KMS-11 (cell line): ENCODE measurements around the gene ERGIC3.

Experiments used
- H2AFZ ChIP-seq: fragments of 200-600 bp; sonication (generic); 2 replicates; pipeline ENCODE4 v1.6.1; 2016; ENCODE audit warnings: antibody characterized with exemption, mixed run types, low read depth
- H3K27ac ChIP-seq: fragments of 200-600 bp; sonication (generic); 2 replicates; pipeline ENCODE4 v1.6.1; 2016; ENCODE audit warnings: mild to moderate bottlenecking, mixed run types
- H3K27me3 ChIP-seq: fragments of 200-600 bp; sonication (generic); 2 replicates; pipeline ENCODE4 v1.6.1; 2017; ENCODE audit warnings: mild to moderate bottlenecking, low read depth, mixed run types, moderate library complexity; ENCODE audit not compliant: insufficient read depth
- H3K36me3 ChIP-seq: fragments of 200-600 bp; sonication (generic); 2 replicates; pipeline ENCODE4 v1.6.1; 2017; ENCODE audit warnings: mild to moderate bottlenecking, mixed run types; ENCODE audit not compliant: insufficient read depth
- H3K4me1 ChIP-seq: fragments of 200-600 bp; sonication (generic); 2 replicates; pipeline ENCODE4 v1.6.1; 2016; ENCODE audit warnings: mild to moderate bottlenecking, low read depth, mixed run types; ENCODE audit not compliant: poor library complexity, severe bottlenecking
- H3K4me2 ChIP-seq: fragments of 200-600 bp; sonication (generic); 2 replicates; pipeline ENCODE4 v1.7.0; 2016; ENCODE audit warnings: mild to moderate bottlenecking, mixed run types
- H3K4me3 ChIP-seq: fragments of 200-600 bp; sonication (generic); IDR thresholded peaks from 2 replicates; pipeline ENCODE4 v1.6.1; 2017; ENCODE audit warnings: low read depth, low read length, mixed read lengths; ENCODE audit not compliant: insufficient read depth
- H3K79me2 ChIP-seq: fragments of 200-600 bp; sonication (generic); 2 replicates; pipeline ENCODE4 v1.6.1; 2016; ENCODE audit warnings: low read depth, mixed run types; ENCODE audit not compliant: insufficient read depth
- H3K9ac ChIP-seq: fragments of 200-600 bp; sonication (generic); 2 replicates; pipeline ENCODE4 v1.6.1; 2016; ENCODE audit warnings: mild to moderate bottlenecking, mixed run types
- H4K20me1 ChIP-seq: fragments of 200-600 bp; sonication (generic); 2 replicates; pipeline ENCODE4 v1.6.1; 2016; ENCODE audit warnings: mild to moderate bottlenecking, mixed run types; ENCODE audit not compliant: insufficient read depth
- TF ChIP-seq, protein P1 (sequence below): fragments of 200-600 bp; sonication (generic); conservative IDR thresholded peaks from 2 replicates; pipeline ENCODE4 v1.6.1; 2017; ENCODE audit warnings: low read depth, mild to moderate bottlenecking, antibody characterized with exemption, low read length, moderate library complexity, mixed read lengths

Gene ERGIC3

DNA sequence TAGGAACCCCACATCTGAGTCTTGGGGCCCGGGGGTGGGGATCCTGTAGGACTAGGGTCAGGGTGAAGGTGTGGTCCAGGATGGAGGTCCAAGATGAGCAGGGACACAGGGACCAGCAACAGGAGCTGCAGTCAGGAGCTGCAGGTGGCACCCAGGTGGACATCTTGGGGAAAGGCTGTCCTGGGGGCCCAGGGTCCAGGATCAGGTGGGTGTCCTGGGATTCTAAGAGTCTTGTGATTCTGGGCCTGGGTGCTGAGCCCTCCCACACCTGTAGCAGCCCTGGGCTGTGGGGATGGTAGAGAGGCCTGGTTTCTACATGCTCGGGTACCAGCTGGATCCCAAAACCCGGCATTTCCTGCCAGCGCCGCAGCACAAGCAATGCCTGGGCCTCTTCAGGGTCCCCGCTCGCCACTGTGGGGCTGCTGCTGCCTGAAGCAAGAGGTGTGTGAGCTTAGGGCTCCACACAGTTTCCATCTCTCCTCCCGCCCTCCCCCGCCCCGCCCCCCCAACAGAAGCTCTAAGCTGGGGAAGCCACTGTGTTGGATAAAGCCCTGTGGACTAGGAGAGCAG lies 20.7 kb downstream of the ERGIC3 start:
- H3K9ac ChIP-seq = no peak overlapping the region
- no peaks in the 10 kb centered on the region for H4K20me1 ChIP-seq
- no peak overlapping the region for H3K4me3 ChIP-seq
- no peak overlapping the region for H2AFZ ChIP-seq
- H3K27ac ChIP-seq = no peak overlapping the region
- H3K27me3 ChIP-seq = no peaks in the 10 kb centered on the region
- no peaks in the 10 kb centered on the region for H3K36me3 ChIP-seq
- peaks cover 10% of the 10 kb centered on the region for H3K4me1 ChIP-seq
- TF ChIP-seq, protein P1, sequence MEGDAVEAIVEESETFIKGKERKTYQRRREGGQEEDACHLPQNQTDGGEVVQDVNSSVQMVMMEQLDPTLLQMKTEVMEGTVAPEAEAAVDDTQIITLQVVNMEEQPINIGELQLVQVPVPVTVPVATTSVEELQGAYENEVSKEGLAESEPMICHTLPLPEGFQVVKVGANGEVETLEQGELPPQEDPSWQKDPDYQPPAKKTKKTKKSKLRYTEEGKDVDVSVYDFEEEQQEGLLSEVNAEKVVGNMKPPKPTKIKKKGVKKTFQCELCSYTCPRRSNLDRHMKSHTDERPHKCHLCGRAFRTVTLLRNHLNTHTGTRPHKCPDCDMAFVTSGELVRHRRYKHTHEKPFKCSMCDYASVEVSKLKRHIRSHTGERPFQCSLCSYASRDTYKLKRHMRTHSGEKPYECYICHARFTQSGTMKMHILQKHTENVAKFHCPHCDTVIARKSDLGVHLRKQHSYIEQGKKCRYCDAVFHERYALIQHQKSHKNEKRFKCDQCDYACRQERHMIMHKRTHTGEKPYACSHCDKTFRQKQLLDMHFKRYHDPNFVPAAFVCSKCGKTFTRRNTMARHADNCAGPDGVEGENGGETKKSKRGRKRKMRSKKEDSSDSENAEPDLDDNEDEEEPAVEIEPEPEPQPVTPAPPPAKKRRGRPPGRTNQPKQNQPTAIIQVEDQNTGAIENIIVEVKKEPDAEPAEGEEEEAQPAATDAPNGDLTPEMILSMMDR = no peak
- H3K79me2 ChIP-seq = no peaks in the 10 kb centered on the region
- H3K4me2 ChIP-seq = no peak overlapping the region

- no peak overlapping the region for H3K27ac ChIP-seq
- H3K4me1 ChIP-seq = peaks cover 15% of the 10 kb centered on the region
- no peak overlapping the region for H2AFZ ChIP-seq
- TF ChIP-seq, protein P1 = no peak
- no peak overlapping the region for H3K4me2 ChIP-seq
- no peaks in the 10 kb centered on the region for H3K27me3 ChIP-seq
- H3K79me2 ChIP-seq = no peaks in the 10 kb centered on the region
- no peak overlapping the region for H3K4me3 ChIP-seq
- no peak overlapping the region for H3K9ac ChIP-seq
- H3K36me3 ChIP-seq = no peaks in the 10 kb centered on the region
- H4K20me1 ChIP-seq = no peaks in the 10 kb centered on the region
Measured at GRCh38 chr20:35563834-35564233, 22.0 kb downstream of the ERGIC3 start.

DNA sequence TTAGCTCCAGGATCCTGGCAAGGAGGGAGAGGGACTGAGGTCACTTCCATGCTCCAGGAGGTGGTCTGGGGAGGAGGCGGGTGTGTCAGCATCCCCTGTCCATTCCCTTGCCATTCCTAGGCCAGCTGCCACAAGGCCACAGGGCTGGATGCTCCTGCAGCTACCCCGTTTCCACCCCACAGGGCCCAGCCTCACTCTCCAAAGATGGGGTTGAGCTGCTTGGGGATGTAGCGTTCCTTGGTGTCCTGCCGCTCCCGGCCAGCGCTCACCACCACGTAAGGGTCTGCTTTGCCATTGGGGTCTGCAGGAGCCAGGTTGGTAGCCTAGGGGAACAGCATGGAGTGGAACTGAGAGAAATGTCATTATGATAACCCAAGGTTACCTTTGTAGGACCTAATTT lies 23.0 kb downstream of the ERGIC3 start:
- Histone ChIP-seq H3K27ac (no peak overlapping the region), H3K4me2 (no peak overlapping the region), H3K79me2 (no peaks in the 10 kb centered on the region), H3K36me3 (no peaks in the 10 kb centered on the region), H2AFZ (no peak overlapping the region), H3K4me3 (no peak overlapping the region), H3K9ac (no peak overlapping the region), H3K27me3 (no peaks in the 10 kb centered on the region), H4K20me1 (no peaks in the 10 kb centered on the region), H3K4me1 (peaks cover 15% of the 10 kb centered on the region)
- TF ChIP-seq, protein P1 = no peak

DNA sequence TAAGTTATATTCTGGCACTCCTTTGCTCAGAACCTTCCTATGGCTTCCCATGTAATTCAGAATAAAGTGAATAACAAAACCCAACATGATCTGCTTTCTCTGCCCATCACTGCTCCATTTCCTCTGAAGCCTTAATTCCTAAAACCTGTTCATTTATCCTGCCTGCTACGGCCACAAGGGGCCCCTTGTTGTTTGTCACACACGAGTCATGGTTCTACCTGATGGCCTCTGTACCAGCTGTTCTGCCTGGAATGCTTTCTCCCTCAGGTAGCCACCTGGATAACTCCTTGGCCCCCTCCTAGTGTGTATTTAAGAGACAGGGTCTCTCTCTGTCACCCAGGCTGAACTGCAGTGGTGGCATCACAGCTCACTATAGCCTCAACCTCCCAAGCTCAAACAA lies 26.8 kb downstream of the ERGIC3 start:
- no peaks in the 10 kb centered on the region for H4K20me1 ChIP-seq
- H3K27me3 ChIP-seq = no peaks in the 10 kb centered on the region
- H2AFZ ChIP-seq = no peak overlapping the region
- H3K4me3 ChIP-seq = no peak overlapping the region
- H3K4me1 ChIP-seq = peaks cover 5% of the 10 kb centered on the region
- H3K4me2 ChIP-seq = no peak overlapping the region
- no peaks in the 10 kb centered on the region for H3K79me2 ChIP-seq
- no peak overlapping the region for H3K9ac ChIP-seq
- H3K36me3 ChIP-seq = no peaks in the 10 kb centered on the region
- H3K27ac ChIP-seq = no peak overlapping the region
- TF ChIP-seq, protein P1 = peak; percentile 55

DNA sequence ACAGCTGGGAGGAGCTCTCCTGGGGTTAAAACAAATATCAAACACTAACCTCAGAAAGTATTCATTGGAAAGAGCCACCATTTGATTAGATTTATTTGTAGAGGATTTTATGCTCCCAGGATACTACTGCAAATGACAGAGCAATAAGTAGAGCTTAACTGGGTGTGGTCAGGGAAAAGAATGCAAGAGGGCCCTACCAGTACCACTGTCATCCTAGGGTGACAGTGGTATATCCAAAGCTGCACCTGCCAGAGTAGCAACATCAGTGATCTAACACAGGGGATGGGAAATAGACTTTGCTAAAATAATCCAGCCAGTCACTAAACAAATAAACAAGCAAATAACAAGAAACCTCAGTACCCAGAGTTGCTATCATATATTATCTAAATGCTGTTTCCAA lies 29.7 kb downstream of the ERGIC3 start:
- H3K27ac ChIP-seq = no peak overlapping the region
- no peaks in the 10 kb centered on the region for H3K27me3 ChIP-seq
- no peak overlapping the region for H3K4me2 ChIP-seq
- H3K4me3 ChIP-seq = no peak overlapping the region
- TF ChIP-seq, protein P1 = no peak
- no peak overlapping the region for H2AFZ ChIP-seq
- H3K4me1 ChIP-seq = peaks cover 5% of the 10 kb centered on the region
- no peaks in the 10 kb centered on the region for H3K36me3 ChIP-seq
- H4K20me1 ChIP-seq = no peaks in the 10 kb centered on the region
- H3K9ac ChIP-seq = no peak overlapping the region
- H3K79me2 ChIP-seq = no peaks in the 10 kb centered on the region
